Activated CD4-positive, alpha-beta memory T cell treated with anti-CD3 and anti-CD28 coated beads for 36 hours (primary cell): ENCODE results near the gene CCN5. TPM values are rescaled to one million over a fixed set of nuclear protein-coding genes. Genes with fewer than 3 reads are reported as not detected.

Experiments
- CTCF ChIA-PET: fragments of 350-600 bp; sonication (Branson Sonifier 250); formaldehyde crosslinking; loops from one replicate; lab custom pipeline; 2021; ENCODE audit warnings: antibody characterized with exemption, inconsistent platforms; lab: Charles Lee
- POLR2A ChIA-PET: fragments of 350-600 bp; sonication (Branson Sonifier 250); formaldehyde crosslinking; loops from one replicate; lab custom pipeline; 2021; ENCODE audit warnings: antibody characterized with exemption; lab: Charles Lee
- DNase-seq: peaks from one replicate; pipeline ENCODE4 v3.0.0-alpha.2; 2020
- H3K27ac Mint-ChIP-seq: one replicate; pipeline ENCODE4 v1.8.0; 2021; ENCODE audit warnings: mixed read lengths
- H3K27me3 Mint-ChIP-seq: one replicate; pipeline ENCODE4 v1.8.0; 2021; ENCODE audit warnings: mixed read lengths
- H3K36me3 Mint-ChIP-seq: one replicate; pipeline ENCODE4 v1.8.0; 2021; ENCODE audit warnings: mixed read lengths
- H3K4me1 Mint-ChIP-seq: one replicate; pipeline ENCODE4 v1.8.0; 2021; ENCODE audit warnings: low read depth, mixed read lengths
- H3K4me3 Mint-ChIP-seq: one replicate; pipeline ENCODE4 v1.8.0; 2021; ENCODE audit warnings: mild to moderate bottlenecking, mixed read lengths
- H3K9me3 Mint-ChIP-seq: one replicate; pipeline ENCODE4 v1.8.0; 2021; ENCODE audit warnings: mixed read lengths
- intact Hi-C: fragments of 100-400 bp; cut with micrococcal nuclease; formaldehyde crosslinking; loops from one replicate; pipeline ENCODE4 v1.15.1; 2023
- total RNA-seq, 2 experiments: library from RNA; stranded (reverse); gene quantifications; one replicate each; pipeline ENCODE4 v1.2.3, GENCODE V29; 2021

Gene CCN5
- total RNA-seq, 2 experiments from 2014 or later: not detected

- Mint-ChIP-seq H3K4me3 (no peak overlapping the region), H3K27me3 (no peaks in the 10 kb centered on the region), H3K4me1 (peaks cover 19% of the 10 kb centered on the region), H3K36me3 (no peaks in the 10 kb centered on the region), H3K9me3 (peaks cover 5% of the 10 kb centered on the region), H3K27ac (no peak overlapping the region)
- intact Hi-C loops: loop anchor here (5.0 kb wide), 2 partner anchors 344 to 514 kb away; no protein-coding TSS in a partner anchor
- DNase-seq: no peak
- ChIA-PET POLR2A (no interaction called here), CTCF (interaction anchor here (0.7 to 6.0 kb wide), 5 partner anchors 13 to 135 kb away, joined by 3 to 92 read pairs (median 6); no protein-coding TSS in a partner anchor)
These were observed 16.5 kb downstream of the CCN5 start for GRCh38 chr20:44731657-44732056.

- no peak overlapping the region for H3K4me3 Mint-ChIP-seq
- H3K36me3 Mint-ChIP-seq: no peaks in the 10 kb centered on the region
- H3K27me3 Mint-ChIP-seq: no peaks in the 10 kb centered on the region
- DNase-seq: no peak
- POLR2A ChIA-PET: no interaction called here
- peaks cover 7% of the 10 kb centered on the region for H3K9me3 Mint-ChIP-seq
- H3K4me1 Mint-ChIP-seq: peaks cover 22% of the 10 kb centered on the region
- H3K27ac Mint-ChIP-seq: no peak overlapping the region
- CTCF ChIA-PET: interaction anchor here (0.7 to 6.0 kb wide), 11 partner anchors 11 to 343 kb away, joined by 3 to 92 read pairs (median 5); no protein-coding TSS in a partner anchor
- intact Hi-C loops: loop anchor here (5.0 kb wide), 2 partner anchors 345 to 515 kb away; no protein-coding TSS in a partner anchor
These were observed 17.2 kb downstream of the CCN5 start for GRCh38 chr20:44732327-44732726.

DNA sequence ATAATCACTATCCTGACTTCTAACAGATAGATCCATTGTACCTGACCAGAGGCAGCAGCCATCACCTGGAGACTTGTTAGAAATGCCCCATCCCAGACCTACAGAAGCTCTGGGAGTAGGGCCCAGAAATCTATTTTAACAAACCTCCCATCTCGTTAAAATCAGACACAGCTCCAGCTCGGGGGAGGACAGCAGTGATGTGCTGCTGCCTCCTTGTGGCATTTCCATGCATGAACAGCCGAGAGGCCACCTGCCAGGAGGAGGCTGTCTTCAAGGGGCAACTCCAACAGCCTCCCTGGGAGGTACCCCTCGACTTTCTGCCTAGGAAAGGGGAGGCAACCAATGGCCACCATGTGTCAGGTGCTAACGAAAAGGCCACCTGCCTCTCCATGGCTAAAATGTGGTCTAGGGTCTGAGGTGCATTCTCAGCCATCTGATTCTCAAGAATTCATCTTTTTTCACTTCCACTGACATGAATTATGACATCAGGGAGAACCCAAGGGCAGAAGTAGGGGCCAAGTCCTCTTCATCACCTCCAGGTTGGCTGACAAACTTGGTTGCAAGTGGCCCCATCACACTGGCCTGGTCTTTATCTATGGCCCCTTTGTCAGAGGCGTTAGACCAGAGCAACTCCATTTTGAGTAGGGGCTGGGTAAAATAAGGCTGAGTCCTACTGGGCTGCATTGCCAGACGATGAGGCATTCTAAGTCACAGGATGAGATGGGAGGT, 18.3 kb downstream of the CCN5 start:
- H3K4me3 Mint-ChIP-seq: no peak overlapping the region
- CTCF ChIA-PET: interaction anchor here (1.0 to 6.0 kb wide), 10 partner anchors 11 to 344 kb away, joined by 3 to 92 read pairs (median 4); no protein-coding TSS in a partner anchor
- no peaks in the 10 kb centered on the region for H3K36me3 Mint-ChIP-seq
- H3K27ac Mint-ChIP-seq: no peak overlapping the region
- no peaks in the 10 kb centered on the region for H3K27me3 Mint-ChIP-seq
- H3K4me1 Mint-ChIP-seq: peaks cover 23% of the 10 kb centered on the region
- intact Hi-C loops: loop anchor here (1.0 to 5.0 kb wide), 3 partner anchors 48 to 516 kb away; no protein-coding TSS in a partner anchor
- peaks cover 7% of the 10 kb centered on the region for H3K9me3 Mint-ChIP-seq
- POLR2A ChIA-PET: no interaction called here
- peak; percentile 76 for DNase-seq

DNA sequence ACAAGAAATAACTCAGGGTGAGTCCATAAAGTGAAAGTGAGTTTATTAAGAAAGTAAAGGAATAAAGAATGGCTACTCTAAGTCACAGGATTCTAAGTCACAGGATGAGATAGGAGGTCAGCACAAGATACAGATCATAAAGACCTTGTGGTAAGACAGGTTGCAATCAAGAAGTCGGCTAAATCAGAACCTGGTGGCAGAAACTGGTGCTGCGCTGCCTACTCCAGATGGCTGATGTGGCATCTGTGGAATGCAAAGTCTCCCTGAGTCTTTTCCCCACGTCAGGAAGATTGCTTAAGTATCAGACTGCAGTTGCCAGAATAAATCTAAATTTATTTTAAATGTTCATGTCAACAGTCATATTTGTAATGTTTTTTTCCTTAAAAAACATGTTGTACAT, 19.8 kb downstream of the CCN5 start:
- POLR2A ChIA-PET: no interaction called here
- Mint-ChIP-seq H3K4me1 (peaks cover 26% of the 10 kb centered on the region), H3K4me3 (no peak overlapping the region), H3K9me3 (peaks cover 7% of the 10 kb centered on the region), H3K36me3 (no peaks in the 10 kb centered on the region), H3K27me3 (no peaks in the 10 kb centered on the region), H3K27ac (no peak overlapping the region)
- CTCF ChIA-PET: interaction anchor here (6.0 kb wide), 1 partner anchor 50 kb away, joined by 92 read pairs; no protein-coding TSS in a partner anchor
- intact Hi-C loops: loop anchor here (5.0 kb wide), 2 partner anchors 348 to 518 kb away; no protein-coding TSS in a partner anchor
- DNase-seq: no peak

- no peak overlapping the region for H3K4me3 Mint-ChIP-seq
These were observed 20.6 kb downstream of the CCN5 start for GRCh38 chr20:44735816-44736169.

GRCh38 chr20:44736170-44737021, 21.2 kb downstream of the CCN5 start:
- no peaks in the 10 kb centered on the region for H3K27me3 Mint-ChIP-seq
- ChIA-PET CTCF (interaction anchor here (1.4 to 3.7 kb wide), 3 partner anchors 11 to 53 kb away, joined by 5 to 31 read pairs (median 6); no protein-coding TSS in a partner anchor), POLR2A (no interaction called here)
- H3K9me3 Mint-ChIP-seq: peaks cover 7% of the 10 kb centered on the region
- H3K4me1 Mint-ChIP-seq: peaks cover 26% of the 10 kb centered on the region
- peak overlapping the region; percentile 31 for H3K4me3 Mint-ChIP-seq
- H3K36me3 Mint-ChIP-seq: no peaks in the 10 kb centered on the region
- intact Hi-C loops: no loop called here
- DNase-seq: peak; percentile 31
- no peak overlapping the region for H3K27ac Mint-ChIP-seq

More at GRCh38 chr20:44735816-44736169, 20.6 kb downstream of the CCN5 start:
- Mint-ChIP-seq H3K27ac (no peak overlapping the region), H3K27me3 (no peaks in the 10 kb centered on the region), H3K36me3 (no peaks in the 10 kb centered on the region), H3K9me3 (peaks cover 7% of the 10 kb centered on the region), H3K4me1 (peaks cover 26% of the 10 kb centered on the region)
- intact Hi-C loops: no loop called here
- CTCF ChIA-PET: interaction anchor here (6.0 kb wide), 1 partner anchor 50 kb away, joined by 92 read pairs; no protein-coding TSS in a partner anchor
- DNase-seq: no peak
- POLR2A ChIA-PET: no interaction called here

DNA sequence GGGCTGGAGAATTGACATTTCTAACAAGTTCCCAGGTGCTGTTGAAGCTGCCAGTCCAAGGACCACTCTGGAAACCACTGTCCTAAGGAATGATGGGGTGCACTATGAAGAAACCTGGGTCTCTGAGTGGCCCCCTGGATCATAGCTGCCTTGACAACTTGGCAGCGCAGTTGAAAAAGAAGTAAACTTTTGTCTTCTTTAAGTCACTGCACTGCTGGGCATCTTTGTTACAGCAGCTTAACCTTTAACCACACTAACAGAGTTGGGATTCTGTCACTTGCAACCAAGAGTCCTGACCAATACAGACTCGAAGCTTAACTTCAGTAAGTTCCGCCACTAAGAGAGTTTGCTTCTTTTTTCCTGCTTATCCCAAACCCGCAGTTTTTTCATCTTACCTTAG, 21.9 kb downstream of the CCN5 start:
- H3K4me3 Mint-ChIP-seq: no peak overlapping the region
- H3K9me3 Mint-ChIP-seq: peaks cover 7% of the 10 kb centered on the region
- POLR2A ChIA-PET: no interaction called here
- no peak for DNase-seq
- intact Hi-C loops: no loop called here
- no peak overlapping the region for H3K27ac Mint-ChIP-seq
- H3K4me1 Mint-ChIP-seq: peaks cover 23% of the 10 kb centered on the region
- H3K27me3 Mint-ChIP-seq: no peaks in the 10 kb centered on the region
- CTCF ChIA-PET: interaction anchor here (0.7 to 3.7 kb wide), 4 partner anchors 11 to 54 kb away, joined by 3 to 31 read pairs (median 6); no protein-coding TSS in a partner anchor
- H3K36me3 Mint-ChIP-seq: no peaks in the 10 kb centered on the region

GRCh38 chr20:44738813-44739477, 23.8 kb downstream of the CCN5 start:
- H3K9me3 Mint-ChIP-seq: peaks cover 7% of the 10 kb centered on the region
- no peaks in the 10 kb centered on the region for H3K27me3 Mint-ChIP-seq
- DNase-seq: peak; percentile 71
- H3K36me3 Mint-ChIP-seq: no peaks in the 10 kb centered on the region
- peaks cover 14% of the 10 kb centered on the region for H3K4me1 Mint-ChIP-seq
- CTCF ChIA-PET: interaction anchor here (1.0 to 3.7 kb wide), 2 partner anchors 9 to 54 kb away, joined by 3 to 31 read pairs; no protein-coding TSS in a partner anchor
- H3K4me3 Mint-ChIP-seq: peak overlapping the region; percentile 31
- H3K27ac Mint-ChIP-seq: no peak overlapping the region
- POLR2A ChIA-PET: no interaction called here
- intact Hi-C loops: no loop called here

GRCh38 chr20:44739942-44740341, 24.8 kb downstream of the CCN5 start:
- Mint-ChIP-seq H3K27me3 (no peaks in the 10 kb centered on the region), H3K9me3 (peaks cover 7% of the 10 kb centered on the region), H3K4me3 (no peak overlapping the region), H3K4me1 (peaks cover 14% of the 10 kb centered on the region), H3K27ac (no peak overlapping the region), H3K36me3 (no peaks in the 10 kb centered on the region)
- POLR2A ChIA-PET: no interaction called here
- intact Hi-C loops: no loop called here
- CTCF ChIA-PET: interaction anchor here (3.7 kb wide), 1 partner anchor 8 kb away, joined by 31 read pairs; no protein-coding TSS in a partner anchor
- DNase-seq: no peak

- H3K4me3 Mint-ChIP-seq: no peak overlapping the region
- no peak overlapping the region for H3K27ac Mint-ChIP-seq
- peaks cover 5% of the 10 kb centered on the region for H3K27me3 Mint-ChIP-seq
- no peaks in the 10 kb centered on the region for H3K36me3 Mint-ChIP-seq
- intact Hi-C loops: no loop called here
- CTCF ChIA-PET: interaction anchor here (1.0 to 1.6 kb wide), 2 partner anchors 59 to 124 kb away, joined by 4 read pairs; no protein-coding TSS in a partner anchor
- peaks cover 15% of the 10 kb centered on the region for H3K4me1 Mint-ChIP-seq
- POLR2A ChIA-PET: no interaction called here
- H3K9me3 Mint-ChIP-seq: no peaks in the 10 kb centered on the region
- no peak for DNase-seq
These were observed 27.3 kb downstream of the CCN5 start for GRCh38 chr20:44742304-44743079.
